ENCODE measurements around the gene UBE2E1.

UBE2E1 gene

DNA sequence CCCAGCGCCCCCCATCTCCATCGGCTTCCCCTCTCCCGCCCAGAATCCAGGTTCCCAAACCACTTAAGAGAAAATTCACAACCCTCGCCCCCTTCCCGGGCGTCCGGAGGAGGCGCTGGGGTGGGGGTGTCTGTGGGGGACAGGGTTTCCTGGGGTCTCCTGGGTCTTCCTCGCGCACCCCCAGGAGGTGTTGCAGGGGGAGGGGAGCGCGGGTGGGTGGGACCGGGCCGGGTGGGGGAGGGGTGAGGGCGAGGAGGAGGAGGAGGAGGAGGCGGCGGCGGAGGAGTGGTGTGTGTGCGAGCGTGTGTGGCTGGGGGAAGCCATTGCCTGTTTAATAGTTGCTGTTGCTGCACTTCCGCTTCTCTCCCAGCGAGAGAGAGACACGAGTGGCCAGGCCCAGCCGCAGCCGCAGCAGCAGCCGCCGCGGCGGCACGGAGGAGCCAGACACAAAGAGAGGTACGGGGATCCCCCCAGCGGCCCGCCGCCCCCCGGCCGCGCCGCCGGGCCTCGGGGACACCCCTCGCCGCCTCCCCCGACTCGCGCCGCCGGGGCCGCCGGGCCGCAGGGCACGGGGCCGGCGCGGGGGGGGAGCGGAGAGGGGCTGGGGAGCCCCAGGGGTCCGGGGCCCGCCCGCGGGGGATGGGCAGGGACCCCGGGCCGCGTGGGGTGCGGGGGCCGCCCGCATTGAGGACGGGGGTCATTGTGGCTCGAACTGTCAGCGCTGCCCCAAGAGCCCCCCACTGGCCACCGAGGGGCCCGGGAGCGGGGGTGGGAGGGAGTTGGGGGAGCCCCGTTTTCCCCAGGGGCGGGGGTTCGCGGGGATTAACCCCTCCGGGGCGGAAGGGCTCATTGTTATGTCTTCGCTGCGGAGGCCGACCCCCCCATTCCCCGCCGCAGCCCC lies at the start of gene UBE2E1:
TSS of gene UBE2E1 (plus strand) at position 323 of the 901 bp plus-strand sequence. CDS start 1,315 bp downstream, outside the sequence.
- DNase-seq = peak; percentile 67

- DNase-seq = no peak
Observed at GRCh38 chr3:23756206-23756840, 49.4 kb upstream of the UBE2E1 start.

- DNase-seq = no peak
Observed at GRCh38 chr3:23758253-23758838, 47.4 kb upstream of the UBE2E1 start.

GRCh38 chr3:23760325-23760724 lies 45.4 kb upstream of the UBE2E1 start:
- DNase-seq = no peak

GRCh38 chr3:23760871-23761373 lies 44.8 kb upstream of the UBE2E1 start:
- DNase-seq = no peak

- DNase-seq = no peak
Observed at GRCh38 chr3:23761440-23761896, 44.3 kb upstream of the UBE2E1 start.

GRCh38 chr3:23762214-23762613 lies 43.5 kb upstream of the UBE2E1 start:
- DNase-seq = no peak

DNA sequence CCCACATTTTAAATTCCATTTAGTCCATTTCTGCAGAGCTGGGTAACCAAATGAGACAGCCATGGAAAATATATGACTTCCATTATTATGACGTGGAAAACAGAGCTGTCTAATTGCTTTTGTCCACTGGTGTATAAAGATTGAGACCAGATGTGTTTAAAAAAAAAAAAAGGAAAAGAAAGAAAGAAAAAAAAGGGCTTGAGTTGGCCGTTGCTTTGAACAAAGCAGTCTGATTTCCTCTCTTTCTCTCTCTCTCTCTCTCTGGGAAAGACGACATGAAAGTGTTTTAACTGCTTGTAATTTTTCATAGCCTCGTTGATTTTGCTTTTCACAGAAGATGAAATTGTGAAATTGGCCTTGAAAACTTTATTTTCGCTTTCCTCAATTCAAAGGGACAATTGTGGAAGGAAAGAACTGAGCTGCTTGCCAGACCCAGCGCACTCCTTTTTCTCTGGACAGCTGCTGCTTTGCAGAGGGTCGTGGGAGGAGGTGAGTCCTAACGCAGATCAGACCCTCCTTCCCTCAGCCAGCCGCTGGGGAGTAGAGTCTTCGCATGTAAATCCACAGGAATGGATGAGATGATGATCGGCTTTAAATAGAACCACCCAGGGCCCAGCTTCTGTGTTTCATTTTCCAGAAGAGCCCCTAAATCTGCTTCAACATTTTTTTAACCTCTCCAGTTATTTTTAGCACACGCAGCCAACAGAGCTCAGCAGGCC lies 42.8 kb upstream of the UBE2E1 start:
- DNase-seq = no peak

DNA sequence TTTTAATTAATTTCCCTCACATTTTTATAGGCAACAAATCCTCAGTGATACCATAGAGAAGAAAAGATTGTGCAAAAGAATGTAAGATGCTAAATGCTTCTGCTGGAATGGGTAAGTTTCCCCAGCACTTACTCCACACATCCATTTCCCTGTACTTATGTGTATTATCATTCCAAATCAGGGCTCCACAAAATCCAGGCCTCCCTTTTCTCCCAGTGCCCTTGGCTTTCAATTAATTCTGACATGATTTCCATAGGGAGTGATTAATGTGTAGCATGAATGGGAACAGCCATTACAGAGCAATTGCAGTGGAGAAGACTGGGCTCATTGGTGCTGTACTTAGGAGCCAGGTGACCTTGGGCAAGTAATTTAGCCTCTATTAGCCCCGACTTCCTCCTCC lies 41.3 kb upstream of the UBE2E1 start:
- DNase-seq = no peak

DNA sequence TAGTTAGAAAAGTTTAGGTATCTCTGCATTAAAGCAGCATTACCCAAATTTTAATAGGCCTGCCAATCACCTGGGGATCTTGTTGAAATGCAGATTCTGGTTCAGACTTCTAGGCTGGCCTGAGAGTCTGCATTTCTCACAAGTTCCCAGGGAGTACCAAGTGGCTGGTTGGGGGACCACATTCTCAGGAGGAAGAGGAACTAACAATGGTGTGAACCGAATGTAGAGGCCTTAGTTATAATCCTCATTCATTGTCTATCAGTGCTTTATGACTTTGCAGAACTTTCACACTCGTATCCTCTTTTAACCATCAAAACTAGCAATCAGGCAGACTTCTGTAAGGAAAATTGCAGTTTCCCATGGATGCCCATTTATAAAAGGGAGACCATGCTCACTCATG lies 38.2 kb upstream of the UBE2E1 start:
- DNase-seq = no peak

DNA sequence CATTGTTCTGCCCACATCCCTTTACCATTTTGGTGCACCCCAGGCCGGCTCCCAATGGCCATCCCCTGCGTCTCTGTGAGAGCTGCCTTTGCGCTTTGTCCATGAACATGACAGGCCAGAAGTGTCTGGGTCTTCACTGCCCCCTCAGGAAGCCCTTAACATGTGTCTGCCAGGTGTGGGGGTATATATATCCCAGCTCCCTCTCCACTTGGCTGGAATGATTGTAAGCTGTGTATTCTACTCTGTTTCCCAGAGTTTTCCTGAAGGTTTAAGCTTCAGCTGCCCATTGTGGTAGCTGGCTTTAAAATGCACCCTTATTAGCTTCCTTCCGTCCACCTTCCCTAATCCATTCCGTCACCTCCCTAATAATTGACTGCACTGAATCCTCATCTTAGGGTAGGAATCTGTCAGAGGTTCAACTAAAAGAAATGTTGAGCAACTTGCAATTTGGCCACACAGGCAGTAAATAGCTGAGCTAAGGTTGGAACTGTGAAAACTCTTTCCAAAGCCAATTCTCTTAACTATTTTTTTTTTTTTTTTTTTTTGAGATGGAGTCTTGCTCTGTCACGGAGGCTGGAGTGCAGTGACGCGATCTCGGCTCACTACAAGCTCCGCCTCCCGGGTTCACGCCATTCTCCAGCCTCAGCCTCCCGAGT lies 30.4 kb upstream of the UBE2E1 start:
- DNase-seq = no peak

- DNase-seq = no peak
Observed at GRCh38 chr3:23776352-23776891, 29.3 kb upstream of the UBE2E1 start.

GRCh38 chr3:23778446-23778845 lies 27.3 kb upstream of the UBE2E1 start:
- DNase-seq = no peak

DNA sequence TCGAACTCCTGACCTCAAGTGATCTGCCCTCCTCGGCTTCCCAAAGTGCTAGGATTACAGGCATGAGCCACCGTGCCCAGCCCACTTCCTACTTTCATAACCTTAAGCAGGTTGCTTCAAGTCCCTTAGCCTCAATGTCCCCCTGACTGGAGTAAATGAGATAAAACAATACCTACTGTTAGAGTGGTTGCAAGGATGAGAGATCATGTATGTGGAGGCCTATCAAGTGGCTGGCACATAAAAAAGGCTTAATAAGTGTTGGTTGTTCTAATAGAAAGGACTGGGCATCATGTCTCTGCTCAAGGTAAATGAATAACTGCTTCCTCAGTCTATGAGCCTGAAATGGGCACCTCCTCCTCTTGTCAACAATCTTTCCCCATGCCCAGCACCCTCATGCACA lies 25.9 kb upstream of the UBE2E1 start:
- no peak for DNase-seq

DNA sequence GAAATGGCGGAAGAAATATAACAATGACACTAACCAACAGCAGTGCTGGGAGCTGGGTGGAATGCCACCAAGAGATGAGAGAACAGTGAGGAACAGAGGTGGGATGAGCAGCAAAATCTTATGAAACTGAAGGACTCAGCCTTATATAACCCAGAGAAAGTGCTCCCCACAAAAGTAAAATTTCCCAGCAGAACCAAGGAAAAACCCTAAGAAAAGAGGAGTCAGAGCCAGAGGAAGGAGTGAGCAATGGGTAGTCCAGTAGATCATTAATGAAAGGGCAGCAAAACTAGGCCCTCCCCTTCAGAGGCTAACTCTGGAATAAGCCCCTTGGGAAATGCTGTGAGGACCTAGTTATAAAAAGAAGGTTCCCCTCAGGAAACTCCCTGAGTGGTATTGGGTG lies 24.7 kb upstream of the UBE2E1 start:
- no peak for DNase-seq

GRCh38 chr3:23781871-23782270 lies 23.9 kb upstream of the UBE2E1 start:
- DNase-seq = no peak

DNA sequence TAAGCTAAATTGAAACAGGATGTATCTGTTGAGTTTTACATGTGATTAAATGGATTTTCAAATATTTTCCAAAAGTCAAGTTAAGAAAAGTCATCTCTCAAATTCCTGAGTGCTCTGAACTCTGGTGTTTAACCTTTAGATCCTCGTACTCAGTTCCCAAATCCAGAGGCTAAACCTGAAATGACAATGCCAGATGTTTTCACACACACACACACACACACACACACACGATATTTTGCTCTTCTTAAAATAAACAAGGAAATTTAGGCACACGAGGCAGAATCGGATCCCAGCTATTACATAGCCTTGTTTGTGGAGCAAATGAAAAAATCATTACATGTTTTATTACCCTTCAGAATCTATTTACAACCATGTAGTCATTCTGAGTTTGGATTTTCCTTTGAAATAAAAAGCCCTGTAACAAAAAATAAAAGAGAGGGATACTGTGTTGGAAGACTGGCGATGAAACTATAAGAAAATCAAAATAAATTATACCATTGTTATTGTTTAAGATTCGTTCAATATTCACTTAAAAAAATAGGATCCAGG lies 20.6 kb upstream of the UBE2E1 start:
- DNase-seq = no peak

GRCh38 chr3:23785882-23786281 lies 19.9 kb upstream of the UBE2E1 start:
- no peak for DNase-seq

DNA sequence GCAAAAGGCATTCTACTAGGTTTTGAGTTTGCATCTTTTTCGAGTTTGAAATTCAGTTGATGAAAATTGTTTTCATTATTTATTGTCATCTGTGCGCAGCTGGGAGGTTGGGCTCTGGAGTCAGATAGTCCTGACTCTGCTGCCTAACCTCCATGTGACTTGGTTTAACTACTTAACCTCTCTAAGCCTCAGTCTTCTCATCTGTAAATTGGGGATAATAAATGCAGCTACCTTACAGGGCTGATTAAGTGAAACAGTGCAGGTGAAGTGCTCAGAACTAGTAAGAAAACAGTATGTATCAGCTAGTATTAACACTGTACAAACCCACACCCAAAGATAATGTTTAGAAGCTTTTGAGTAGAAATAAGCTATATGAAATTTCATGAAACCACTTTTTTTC lies 14.1 kb upstream of the UBE2E1 start:
- DNase-seq = no peak

GRCh38 chr3:23793528-23794134 lies 12.1 kb upstream of the UBE2E1 start:
- no peak for DNase-seq

DNA sequence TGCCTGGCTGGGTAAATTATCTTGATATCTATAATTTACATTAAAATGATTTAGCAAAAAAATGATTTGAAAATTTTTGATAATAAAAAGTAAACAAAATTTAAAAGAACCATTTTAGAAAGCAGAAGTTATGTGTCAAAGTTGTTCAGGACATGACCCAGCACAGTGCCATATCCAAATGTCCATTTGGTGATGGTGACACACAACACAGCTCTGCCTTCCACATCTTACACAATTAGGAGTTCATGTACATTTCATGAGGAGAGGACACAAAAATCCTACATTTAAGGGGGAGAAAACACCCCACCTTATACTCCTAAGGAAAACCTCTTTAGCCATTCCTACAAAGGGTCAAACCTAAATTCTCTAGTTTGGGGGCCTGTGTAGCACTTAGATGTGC lies 10.7 kb upstream of the UBE2E1 start:
- no peak for DNase-seq
